ENCODE measurements around the gene TEN1. TPM values are rescaled to one million over a fixed set of nuclear protein-coding genes. Genes with fewer than 3 reads are reported as not detected.
"Not testable (repeated sequence)": the region's sequence is repeated elsewhere in the genome, so short reads cannot be mapped to it uniquely, and the experiment has no call there.

TEN1 gene
- total RNA-seq, 2 experiments from 2014 or later, result 11.4 to 12.3 TPM

DNA sequence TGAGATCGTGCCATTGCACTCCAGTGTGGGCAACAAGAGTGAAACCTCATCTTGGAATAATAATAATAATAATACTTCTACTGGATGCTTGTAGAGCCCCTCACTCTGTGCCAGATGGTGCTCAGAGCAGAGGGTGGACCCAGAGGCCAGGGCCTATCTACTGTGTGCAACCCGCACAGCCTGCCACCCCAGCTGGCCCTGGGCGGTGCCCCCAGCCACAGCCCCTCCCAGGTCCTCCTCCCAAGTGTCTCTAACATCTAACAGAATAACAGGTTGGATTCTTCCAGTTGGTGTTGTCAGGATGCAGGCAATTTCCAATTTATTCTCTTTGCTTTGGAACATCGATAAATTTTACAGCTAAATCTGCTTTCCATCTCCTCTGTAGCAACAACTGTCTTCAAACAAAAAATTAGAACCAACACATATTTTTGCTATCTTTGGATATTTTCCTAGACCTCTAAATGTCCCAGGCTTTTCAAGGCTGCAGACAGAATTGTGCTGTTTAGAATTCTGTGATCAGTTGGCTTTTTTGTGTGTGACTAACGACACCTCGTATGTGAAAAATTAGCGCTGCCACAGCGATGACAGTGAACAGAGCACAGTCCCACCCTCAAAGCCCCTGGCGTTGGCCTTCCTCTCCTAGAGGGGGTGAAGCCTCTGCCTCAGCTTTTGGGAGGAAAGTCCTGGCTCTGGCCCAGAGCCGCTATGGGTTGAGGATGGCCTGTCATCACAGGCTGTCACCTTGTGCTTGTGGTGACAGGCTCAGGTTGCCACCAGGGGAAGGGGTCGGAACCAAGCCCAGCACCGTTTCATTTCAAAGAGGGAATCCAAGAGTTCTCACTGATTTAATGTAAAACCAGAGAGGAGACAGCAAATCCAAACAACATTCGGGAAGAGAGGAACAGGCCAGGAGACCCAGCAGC is 55.6 kb downstream of the TEN1 start:
- DNase-seq, result no peak
- Mint-ChIP-seq H3K27me3 (no peaks in the 10 kb centered on the region), H3K4me3 (no peak overlapping the region), H3K4me1 (ENCODE audit: low read depth) (peaks cover 3% of the 10 kb centered on the region), H3K36me3 (peaks cover 17% of the 10 kb centered on the region), H3K27ac (no peak overlapping the region), H3K9me3 (no peaks in the 10 kb centered on the region)
- ChIA-PET CTCF (interaction anchor here (0.7 to 2.3 kb wide), 3 partner anchors 20 to 26 kb away, joined by 3 to 15 read pairs (median 4); no protein-coding TSS in a partner anchor), POLR2A (no interaction called here)
- intact Hi-C loops (cut with micrococcal nuclease), result no loop called here

- Mint-ChIP-seq H3K27me3 (no peaks in the 10 kb centered on the region), H3K4me3 (no peak overlapping the region), H3K4me1 (ENCODE audit: low read depth) (no peaks in the 10 kb centered on the region), H3K9me3 (no peaks in the 10 kb centered on the region), H3K36me3 (peaks cover 27% of the 10 kb centered on the region), H3K27ac (no peak overlapping the region)
- DNase-seq, result no peak
- intact Hi-C loops (cut with micrococcal nuclease), result no loop called here
- ChIA-PET CTCF (interaction anchor here (0.7 kb wide), 1 partner anchor 361 kb away, joined by 3 read pairs; no protein-coding TSS in a partner anchor), POLR2A (no interaction called here)
Observed at GRCh38 chr17:76036497-76037261, 57.6 kb downstream of the TEN1 start.

DNA sequence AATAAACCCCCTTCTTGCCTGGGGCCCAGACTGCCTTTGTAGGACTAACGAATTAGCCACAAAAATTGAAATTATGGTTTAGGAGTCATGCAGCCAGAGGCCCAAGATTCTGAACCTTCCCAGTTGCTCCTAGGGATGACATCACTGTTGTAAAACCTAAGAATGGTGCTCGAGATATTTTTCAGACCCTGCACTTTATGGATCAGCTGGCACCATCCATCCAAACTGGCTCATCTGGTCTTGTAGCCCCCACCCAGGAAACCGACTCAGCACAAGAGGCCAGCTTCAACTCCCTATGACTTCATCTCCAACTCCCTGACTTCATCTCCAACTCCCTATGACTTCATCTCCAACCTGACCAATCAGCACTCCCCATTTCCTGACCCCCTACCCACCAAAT is 59.0 kb downstream of the TEN1 start:
- H3K9me3 Mint-ChIP-seq, result no peaks in the 10 kb centered on the region
- ChIA-PET POLR2A (no interaction called here), CTCF (interaction anchor here (0.6 kb wide), 1 partner anchor 23 kb away, joined by 3 read pairs; no protein-coding TSS in a partner anchor)
- H3K36me3 Mint-ChIP-seq, result peaks cover 30% of the 10 kb centered on the region
- H3K4me3 Mint-ChIP-seq, result no peak overlapping the region
- H3K27ac Mint-ChIP-seq, result no peak overlapping the region
- H3K4me1 Mint-ChIP-seq (ENCODE audit: low read depth), result no peaks in the 10 kb centered on the region
- DNase-seq, result no peak
- no peaks in the 10 kb centered on the region for H3K27me3 Mint-ChIP-seq
- intact Hi-C loops (cut with micrococcal nuclease), result no loop called here

DNA sequence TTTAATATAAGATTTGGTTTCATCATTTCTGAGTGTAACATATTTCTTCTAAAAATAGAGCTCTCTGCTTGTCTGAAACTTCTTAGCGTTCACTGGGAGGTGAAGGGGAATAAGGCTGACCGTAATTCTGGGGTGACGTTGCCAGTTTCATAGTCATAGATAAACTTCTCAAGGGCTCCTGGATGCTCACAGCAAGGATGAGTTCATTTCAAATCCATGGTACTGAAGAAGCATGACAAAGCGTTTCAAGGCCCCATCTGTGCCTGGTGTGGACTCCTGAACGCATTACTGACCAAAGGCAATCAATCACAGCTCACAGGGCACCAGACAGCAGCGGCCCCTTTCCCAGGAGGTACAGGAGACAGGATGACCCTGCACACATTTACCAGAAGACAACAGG is 60.1 kb downstream of the TEN1 start:
- H3K27ac Mint-ChIP-seq, result no peak overlapping the region
- H3K36me3 Mint-ChIP-seq, result peaks cover 39% of the 10 kb centered on the region
- CTCF ChIA-PET, result interaction anchor here (0.9 to 1.4 kb wide), 2 partner anchors 25 to 30 kb away, joined by 3 to 4 read pairs; no protein-coding TSS in a partner anchor

DNA sequence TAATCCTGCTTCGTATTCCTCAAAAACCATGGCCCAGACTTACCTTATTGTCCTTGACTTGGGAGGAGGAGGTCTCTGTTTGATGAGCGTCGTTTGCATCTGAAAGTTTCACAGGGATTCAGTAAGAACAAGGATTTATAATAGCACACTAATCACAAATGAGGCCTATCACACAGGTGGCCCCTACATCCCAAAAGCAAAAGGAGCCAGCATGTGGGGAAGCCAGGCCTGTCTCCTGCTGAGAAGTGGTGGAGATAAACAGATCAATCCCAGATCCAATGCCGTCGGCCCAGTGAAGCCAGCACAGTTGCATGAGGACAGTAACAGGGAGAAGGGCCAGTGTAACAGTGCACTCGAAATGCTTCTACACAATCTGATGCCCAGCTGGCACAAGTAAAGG is 61.3 kb downstream of the TEN1 start:
- ChIA-PET POLR2A (no interaction called here), CTCF (interaction anchor here (1.3 to 2.3 kb wide), 2 partner anchors 26 to 239 kb away, joined by 3 to 7 read pairs; no protein-coding TSS in a partner anchor)
- DNase-seq, result no peak
- Mint-ChIP-seq H3K9me3 (no peaks in the 10 kb centered on the region), H3K4me1 (ENCODE audit: low read depth) (no peaks in the 10 kb centered on the region), H3K36me3 (peaks cover 49% of the 10 kb centered on the region), H3K27me3 (no peaks in the 10 kb centered on the region), H3K4me3 (no peak overlapping the region), H3K27ac (no peak overlapping the region)
- intact Hi-C loops (cut with micrococcal nuclease), result no loop called here

More for the DNA sequence above, 60.1 kb downstream of the TEN1 start:
- no peaks in the 10 kb centered on the region for H3K9me3 Mint-ChIP-seq
- POLR2A ChIA-PET, result no interaction called here
- DNase-seq, result no peak
- H3K4me3 Mint-ChIP-seq, result no peak overlapping the region
- intact Hi-C loops (cut with micrococcal nuclease), result no loop called here
- no peaks in the 10 kb centered on the region for H3K27me3 Mint-ChIP-seq
- no peaks in the 10 kb centered on the region for H3K4me1 Mint-ChIP-seq (ENCODE audit: low read depth)

DNA sequence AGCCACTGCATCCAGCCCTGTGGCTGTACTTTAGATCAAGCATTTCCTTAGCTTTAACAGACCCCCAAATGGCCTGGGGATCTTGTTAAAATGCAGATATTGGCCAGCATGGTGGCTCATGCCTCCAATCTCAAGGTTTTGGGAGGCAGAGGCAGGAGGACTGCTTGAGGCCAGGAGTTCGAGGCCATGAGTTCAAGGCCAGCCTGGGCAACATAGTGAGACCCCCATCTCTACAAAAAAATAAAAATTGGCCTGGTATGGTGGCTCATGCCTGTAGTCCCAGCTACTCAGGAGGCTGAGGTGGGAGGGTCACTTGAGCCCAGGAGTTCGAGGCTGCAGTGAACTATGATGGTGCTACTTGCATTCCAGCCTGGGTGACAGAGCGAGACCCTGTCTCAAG is 63.8 kb downstream of the TEN1 start:
- H3K4me3 Mint-ChIP-seq; DNase-seq; H3K27ac Mint-ChIP-seq; H3K9me3 Mint-ChIP-seq; CTCF ChIA-PET; H3K4me1 Mint-ChIP-seq (ENCODE audit: low read depth); intact Hi-C loops (cut with micrococcal nuclease); H3K27me3 Mint-ChIP-seq: not testable (repeated sequence)
- POLR2A ChIA-PET, result interaction anchor here (0.7 kb wide), 1 partner anchor 31 kb away, joined by 3 read pairs; no protein-coding TSS in a partner anchor
- H3K36me3 Mint-ChIP-seq, result peaks cover 61% of the 10 kb centered on the region

- H3K4me1 Mint-ChIP-seq (ENCODE audit: low read depth); H3K9me3 Mint-ChIP-seq; DNase-seq; CTCF ChIA-PET; H3K4me3 Mint-ChIP-seq; H3K27ac Mint-ChIP-seq; H3K27me3 Mint-ChIP-seq; intact Hi-C loops (cut with micrococcal nuclease): not testable (repeated sequence)
- H3K36me3 Mint-ChIP-seq, result peaks cover 58% of the 10 kb centered on the region
- POLR2A ChIA-PET, result interaction anchor here (1.3 kb wide), 1 partner anchor 9 kb away, joined by 3 read pairs; no protein-coding TSS in a partner anchor
Observed at GRCh38 chr17:76044475-76045007, 65.5 kb downstream of the TEN1 start.

- no peak overlapping the region for H3K27ac Mint-ChIP-seq
- POLR2A ChIA-PET, result no interaction called here
- peaks cover 62% of the 10 kb centered on the region for H3K36me3 Mint-ChIP-seq
- H3K27me3 Mint-ChIP-seq, result no peaks in the 10 kb centered on the region
- CTCF ChIA-PET, result no interaction called here
- no peaks in the 10 kb centered on the region for H3K9me3 Mint-ChIP-seq
- peaks cover 21% of the 10 kb centered on the region for H3K4me1 Mint-ChIP-seq (ENCODE audit: low read depth)
- no peak for DNase-seq
- intact Hi-C loops (cut with micrococcal nuclease), result no loop called here
- H3K4me3 Mint-ChIP-seq, result no peak overlapping the region
Observed at GRCh38 chr17:76046064-76046463, 67.0 kb downstream of the TEN1 start.

DNA sequence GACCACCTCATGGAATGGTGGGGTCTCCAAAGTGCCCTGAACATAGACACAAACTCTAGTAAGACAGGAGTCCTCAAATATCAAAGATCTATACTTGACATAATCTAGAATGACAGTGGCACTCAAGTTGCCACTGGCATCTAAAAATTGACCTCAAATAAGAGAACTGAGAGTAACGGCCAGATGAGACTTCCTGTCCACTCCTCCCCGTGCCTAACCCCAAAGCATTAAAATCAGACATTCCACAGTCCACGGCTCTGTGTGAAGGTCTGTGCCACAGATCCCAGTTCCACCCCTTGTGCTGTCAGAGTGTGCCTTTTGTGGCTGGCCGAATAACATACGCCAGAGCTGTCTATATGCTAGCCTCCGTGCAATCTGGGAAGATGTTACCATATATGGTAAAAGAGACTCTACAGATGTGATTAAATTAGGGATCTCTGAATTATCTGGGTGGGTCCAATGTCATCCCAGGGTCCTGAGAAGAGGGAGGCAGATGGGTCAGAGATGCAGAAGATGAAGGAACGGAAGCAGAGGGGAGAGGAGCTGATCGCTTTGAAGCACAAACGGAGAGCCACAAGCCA is 69.1 kb downstream of the TEN1 start:
- DNase-seq, result no peak
- ChIA-PET CTCF (no interaction called here), POLR2A (no interaction called here)
- Mint-ChIP-seq H3K27ac (no peak overlapping the region), H3K36me3 (peaks cover 56% of the 10 kb centered on the region), H3K4me3 (no peak overlapping the region), H3K27me3 (no peaks in the 10 kb centered on the region), H3K9me3 (no peaks in the 10 kb centered on the region), H3K4me1 (ENCODE audit: low read depth) (peaks cover 25% of the 10 kb centered on the region)
- intact Hi-C loops (cut with micrococcal nuclease), result loop anchor here (2.0 kb wide), 1 partner anchor 19 kb away; no protein-coding TSS in a partner anchor

DNA sequence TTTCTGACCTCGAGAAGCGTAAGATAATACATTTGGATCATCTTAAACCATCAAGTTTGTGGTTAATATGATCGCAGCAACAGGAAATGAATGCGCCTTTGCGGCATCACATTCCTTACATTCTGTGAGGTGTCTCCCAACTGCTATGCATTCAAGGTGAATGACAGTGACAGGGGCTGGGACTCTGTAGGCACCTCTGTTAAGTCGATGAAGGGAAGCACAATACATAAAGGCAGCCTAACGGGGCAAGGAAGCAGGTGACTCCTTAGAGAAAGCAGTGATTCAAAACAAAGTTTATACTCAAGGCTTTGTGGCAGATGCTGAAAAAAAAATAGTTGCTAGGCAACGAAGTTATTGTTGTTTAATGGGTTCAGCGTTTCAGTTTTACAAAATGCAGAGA is 69.7 kb downstream of the TEN1 start:
- CTCF ChIA-PET, result no interaction called here
- DNase-seq, result no peak
- POLR2A ChIA-PET, result no interaction called here
- Mint-ChIP-seq H3K4me3 (no peak overlapping the region), H3K27me3 (no peaks in the 10 kb centered on the region), H3K27ac (peak overlapping the region; percentile 7), H3K36me3 (peaks cover 54% of the 10 kb centered on the region), H3K9me3 (no peaks in the 10 kb centered on the region), H3K4me1 (ENCODE audit: low read depth) (peaks cover 31% of the 10 kb centered on the region)
- intact Hi-C loops (cut with micrococcal nuclease), result loop anchor here (2.0 kb wide), 1 partner anchor 18 kb away; no protein-coding TSS in a partner anchor

DNA sequence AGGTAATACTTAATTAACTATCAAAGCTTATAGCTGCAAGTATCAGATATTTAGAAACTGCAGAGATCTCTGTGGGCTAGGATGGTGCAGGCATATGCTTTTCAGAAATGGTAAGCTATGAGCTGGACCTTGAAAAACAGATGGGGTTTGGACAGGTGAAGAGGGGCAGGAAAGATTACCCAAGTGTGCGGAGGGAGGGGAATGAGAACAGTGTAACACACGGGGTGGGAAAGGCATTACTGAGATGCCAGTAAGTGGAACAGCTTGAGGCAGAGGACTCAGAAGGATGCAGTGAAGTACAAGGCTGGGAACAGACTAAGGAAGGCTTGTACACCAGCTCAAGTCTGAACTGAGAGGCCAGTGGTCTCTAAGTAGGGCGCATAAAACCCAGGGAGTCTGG is 70.2 kb downstream of the TEN1 start:
- H3K27me3 Mint-ChIP-seq, result no peaks in the 10 kb centered on the region
- peaks cover 55% of the 10 kb centered on the region for H3K36me3 Mint-ChIP-seq
- intact Hi-C loops (cut with micrococcal nuclease), result loop anchor here (2.0 kb wide), 1 partner anchor 18 kb away; no protein-coding TSS in a partner anchor
- ChIA-PET POLR2A (no interaction called here), CTCF (interaction anchor here (0.8 to 1.1 kb wide), 2 partner anchors 35 to 359 kb away, joined by 3 to 4 read pairs; no protein-coding TSS in a partner anchor)
- no peaks in the 10 kb centered on the region for H3K9me3 Mint-ChIP-seq
- H3K4me3 Mint-ChIP-seq, result no peak overlapping the region
- H3K4me1 Mint-ChIP-seq (ENCODE audit: low read depth), result peaks cover 36% of the 10 kb centered on the region
- peak overlapping the region; percentile 10 for H3K27ac Mint-ChIP-seq
- DNase-seq, result no peak

All from activated CD4-positive, alpha-beta memory T cell treated with anti-CD3 and anti-CD28 coated beads for 36 hours (primary cell).